H54 (cell line): ENCODE results near the gene FBXO45.
"Not testable (repeated sequence)": the region's sequence is repeated elsewhere in the genome, so short reads cannot be mapped to it uniquely, and the experiment has no call there.

Experiments
- DNase-seq: peaks from one replicate; pipeline ENCODE4 v3.0.0; 2011; ENCODE audit warnings: low spot score, mixed read lengths; ENCODE audit not compliant: insufficient read length
- FAIRE-seq: peaks from 3 replicates; lab custom pipeline; 2011; peaks lifted over from hg19 to GRCh38; lab: Jason Lieb, UNC
- POLR2A ChIP-seq: IDR thresholded peaks from 2 replicates; pipeline ENCODE4 v1.6.1; 2011; ENCODE audit warnings: low read depth, mild to moderate bottlenecking, low read length

Gene FBXO45

DNA sequence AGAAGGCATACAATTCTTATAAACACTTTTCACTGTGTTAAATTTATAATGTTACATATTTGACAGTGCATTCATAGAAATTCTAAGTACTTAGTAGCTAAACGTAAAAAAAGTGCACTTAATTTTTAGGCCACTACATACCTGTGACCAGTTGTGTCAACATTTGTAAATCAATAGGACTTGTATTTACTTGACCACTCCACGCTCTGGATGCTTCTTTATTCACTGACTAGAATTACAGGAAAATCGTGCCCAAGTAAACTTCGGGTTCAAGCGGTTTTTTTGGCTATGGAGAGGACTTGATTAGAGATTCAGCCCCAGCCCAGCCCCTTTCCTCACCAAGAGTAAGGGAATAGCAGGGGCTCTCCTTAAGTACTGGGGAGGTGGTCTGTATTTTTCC, 21.9 kb upstream of the FBXO45 start:
- DNase-seq (no peak), FAIRE-seq (no peak)
- TF ChIP-seq POLR2A = no peak

DNA sequence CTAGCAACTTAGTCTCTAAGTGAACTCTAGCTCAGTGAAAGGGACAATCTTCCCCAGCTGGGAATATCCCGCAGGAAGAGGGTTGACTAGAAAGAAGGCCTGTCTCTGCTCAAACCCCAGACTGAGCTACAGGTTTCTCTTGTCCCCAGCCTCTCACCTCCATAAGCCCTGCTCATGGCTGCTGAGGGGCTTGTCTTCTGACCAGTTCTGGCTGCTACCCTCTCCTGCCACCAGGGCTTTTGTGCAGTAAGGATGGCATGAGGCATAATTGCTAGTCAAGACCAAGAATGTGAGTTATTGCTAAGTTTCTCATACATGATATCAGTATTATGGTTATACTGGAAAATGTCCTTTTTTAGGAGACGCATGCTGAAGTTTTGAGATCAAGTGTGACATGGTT, 21.4 kb upstream of the FBXO45 start:
- no peak for FAIRE-seq
- DNase-seq = no peak
- TF ChIP-seq POLR2A = no peak

DNA sequence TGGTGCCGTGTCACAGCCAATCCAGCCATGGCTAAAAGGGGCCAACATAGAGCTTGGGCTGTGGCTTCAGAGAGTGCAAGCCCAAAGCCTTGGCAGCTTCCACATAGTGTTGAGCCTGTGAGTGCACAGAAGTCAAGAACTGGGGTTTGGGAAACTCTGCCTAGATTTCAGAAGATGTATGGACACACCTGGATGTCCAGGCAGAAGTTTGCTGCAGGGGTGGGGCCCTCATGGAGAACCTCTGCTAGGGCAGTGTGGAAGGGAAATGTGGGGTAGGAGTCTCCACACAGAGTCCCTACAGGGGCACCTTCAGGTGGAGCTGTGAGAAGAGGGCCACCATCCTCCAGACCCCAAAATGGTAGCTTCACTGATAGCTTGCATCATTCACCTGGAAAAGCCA, 19.1 kb upstream of the FBXO45 start:
- not testable (repeated sequence) for FAIRE-seq, DNase-seq

DNA sequence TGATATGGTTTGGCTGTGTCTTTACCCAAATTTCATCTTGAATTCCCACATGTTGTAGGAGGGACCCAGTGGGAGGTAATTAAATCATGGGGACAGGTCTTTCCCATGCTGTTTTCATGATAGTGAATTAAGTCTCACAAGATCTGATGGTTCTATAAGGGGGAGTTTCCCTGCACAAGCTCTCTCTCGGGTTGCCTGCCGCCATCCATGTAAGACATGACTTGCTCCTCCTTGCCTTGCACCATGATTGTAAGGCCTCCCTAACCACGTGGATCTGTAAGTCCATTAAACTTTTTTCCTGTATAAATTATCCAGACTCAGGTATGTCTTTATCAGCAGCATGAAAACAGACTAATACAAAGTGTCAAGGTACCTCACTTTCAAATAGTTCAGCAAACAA, 18.3 kb upstream of the FBXO45 start:
- not testable (repeated sequence) for DNase-seq, FAIRE-seq

DNA sequence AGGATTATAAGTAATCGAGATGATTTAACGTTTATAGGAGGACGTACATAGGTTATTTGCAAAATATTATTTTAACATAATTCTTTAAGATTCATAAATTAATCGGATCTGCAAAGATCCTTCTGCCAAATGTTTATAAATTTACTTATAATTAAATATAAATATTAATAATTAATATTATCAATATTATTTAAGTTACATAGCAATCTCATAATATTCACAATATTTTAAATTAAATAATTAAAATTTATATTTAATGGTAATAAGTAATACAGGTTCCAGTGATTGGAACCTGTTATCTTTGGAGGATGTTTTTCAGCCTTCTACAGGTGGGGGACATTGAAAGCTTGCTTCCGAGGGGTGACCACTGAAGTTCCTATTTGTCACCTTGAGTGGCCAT, 16.2 kb upstream of the FBXO45 start:
- no peak for FAIRE-seq
- no peak for DNase-seq
- no peak for TF ChIP-seq POLR2A

DNA sequence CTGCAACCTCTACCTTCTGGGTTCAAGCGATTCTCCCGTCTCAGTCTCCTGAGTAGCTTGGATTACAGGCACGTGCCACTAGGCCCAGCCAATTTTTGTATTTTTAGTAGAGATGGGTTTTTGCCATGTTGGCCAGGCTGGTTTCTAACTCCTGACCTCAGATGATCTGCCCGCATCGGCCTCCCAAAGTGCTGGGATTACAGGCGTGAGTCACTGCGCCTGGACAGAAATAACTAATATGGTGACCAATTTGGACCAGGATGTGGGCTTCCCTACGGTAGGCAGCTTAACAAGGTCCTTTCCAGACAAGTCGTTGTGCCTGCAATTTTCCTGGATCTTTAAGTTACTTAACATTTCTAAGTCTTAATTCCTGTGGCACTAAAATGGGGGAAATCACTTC, 14.9 kb upstream of the FBXO45 start:
- FAIRE-seq = no peak
- TF ChIP-seq POLR2A = no peak
- DNase-seq = no peak

DNA sequence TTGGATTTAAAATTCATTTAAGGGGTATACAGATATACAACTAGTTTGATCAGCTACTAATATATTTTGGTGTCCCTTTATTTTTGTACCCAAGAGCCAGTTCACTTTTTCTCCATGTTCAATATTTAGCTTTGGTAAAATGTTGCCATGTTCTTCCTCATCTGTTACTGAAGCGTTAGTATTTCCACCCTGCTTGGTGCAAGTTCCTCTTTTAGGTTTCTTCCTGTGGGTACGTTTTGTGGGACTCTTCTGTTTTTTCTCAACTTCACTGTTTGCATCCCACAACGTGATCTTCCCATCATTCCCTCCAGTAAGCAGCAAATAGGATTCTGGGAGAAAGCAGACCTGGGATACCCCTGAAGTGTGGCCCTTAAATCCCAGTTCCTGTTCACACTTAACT, 14.3 kb upstream of the FBXO45 start:
- DNase-seq (no peak), FAIRE-seq (no peak)

DNA sequence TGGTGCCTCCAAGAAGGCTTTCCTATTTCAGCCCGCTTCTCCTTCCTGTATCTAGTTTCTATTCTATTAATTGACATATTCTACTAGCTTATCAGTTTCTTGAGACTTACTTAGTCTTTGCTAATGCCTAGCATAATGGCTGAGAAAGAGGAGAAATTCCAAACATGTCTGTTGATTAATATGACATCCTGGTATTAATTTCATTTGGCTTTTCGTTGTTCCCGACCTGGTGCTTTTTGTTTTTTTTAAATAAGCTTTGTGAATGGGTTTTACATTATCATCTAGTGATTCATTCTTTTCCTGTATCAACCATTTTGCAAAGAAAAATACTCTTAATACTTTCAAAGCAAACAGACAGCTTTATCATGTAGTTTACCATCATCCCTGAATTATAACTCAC, 13.2 kb upstream of the FBXO45 start:
- TF ChIP-seq POLR2A = no peak
- FAIRE-seq (no peak), DNase-seq (no peak)

More for the DNA sequence above, 14.3 kb upstream of the FBXO45 start:
- no peak for TF ChIP-seq POLR2A

DNA sequence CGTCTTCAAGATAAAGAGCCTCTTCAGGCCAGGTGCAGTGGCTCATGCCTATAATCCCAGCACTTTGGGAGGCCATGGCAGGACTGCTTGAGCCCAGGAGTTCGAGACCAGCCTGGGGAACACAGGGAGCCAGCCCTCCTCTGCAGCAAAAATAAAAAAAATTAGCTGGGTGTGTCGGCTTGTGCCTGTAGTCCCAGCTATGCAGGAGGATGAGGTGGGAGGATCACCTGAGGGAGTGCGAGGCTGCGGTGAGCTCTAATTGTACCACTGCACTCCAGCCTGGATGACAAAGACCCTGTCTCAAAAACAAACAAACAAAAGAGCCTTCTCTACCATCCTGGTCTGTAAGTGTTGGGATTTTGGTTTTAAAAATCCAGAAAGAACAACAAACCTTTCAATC, 11.2 kb upstream of the FBXO45 start:
- DNase-seq = no peak
- TF ChIP-seq POLR2A = no peak
- FAIRE-seq = no peak

DNA sequence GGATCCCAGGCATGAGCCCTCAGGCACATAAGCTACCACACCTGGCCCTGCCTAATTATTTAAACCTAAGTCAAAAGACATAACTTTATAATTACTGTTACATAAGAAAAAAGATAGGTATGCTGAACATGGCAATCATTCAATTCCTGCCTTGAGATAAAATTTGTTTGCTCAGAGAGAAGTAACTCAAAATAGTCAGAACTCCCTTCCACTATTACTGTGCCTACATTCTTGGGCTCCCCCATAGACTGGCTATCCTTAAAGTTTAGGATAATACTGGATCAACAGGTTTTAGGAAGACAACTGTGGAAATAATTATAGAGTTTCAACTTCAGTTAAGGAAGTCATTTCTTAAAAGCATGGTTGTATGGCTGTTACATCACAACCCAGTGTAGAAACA, 10.0 kb upstream of the FBXO45 start:
- DNase-seq (no peak), FAIRE-seq (no peak)
- TF ChIP-seq POLR2A = no peak

DNA sequence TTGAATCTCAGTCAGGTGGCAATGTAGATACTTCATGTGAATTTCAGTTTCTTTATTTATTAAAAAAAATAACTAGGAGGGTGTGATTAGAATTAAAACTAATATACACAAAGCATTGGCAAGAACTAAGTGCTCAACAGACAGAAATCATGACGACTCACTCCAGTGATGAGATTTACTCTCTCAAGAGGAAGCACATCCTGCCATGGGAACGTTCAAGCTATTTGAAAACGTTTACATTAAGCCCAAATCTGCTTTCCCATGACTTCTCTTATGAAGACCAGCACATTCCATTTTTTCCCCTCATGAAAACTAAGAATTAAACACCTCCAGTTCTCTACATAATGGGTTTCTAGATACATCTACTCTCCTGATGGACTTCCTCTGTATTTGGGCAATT, 8.6 kb upstream of the FBXO45 start:
- no peak for FAIRE-seq

DNA sequence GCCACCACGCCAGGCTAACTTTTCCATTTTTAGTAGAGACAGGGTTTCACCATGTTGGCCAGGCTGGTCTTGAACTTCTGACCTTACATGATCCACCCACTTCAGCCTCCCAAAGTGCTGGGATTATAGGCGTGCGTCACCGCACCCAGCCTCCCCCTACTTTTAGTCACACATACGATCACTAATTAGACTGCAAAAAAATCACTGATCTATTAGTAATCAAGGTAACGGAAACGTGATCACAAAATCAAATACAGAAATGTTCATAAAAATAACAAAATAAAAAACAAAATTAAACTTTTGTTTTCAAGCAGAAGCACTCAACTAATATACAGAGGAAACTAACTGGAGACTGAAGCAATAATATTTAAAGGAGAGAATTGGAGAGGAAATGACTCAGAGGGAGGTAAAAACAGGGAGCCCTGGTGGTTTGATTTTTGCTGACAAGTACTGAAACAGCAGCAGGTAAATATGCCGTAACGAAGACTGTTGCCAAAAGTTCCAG, 4.7 kb upstream of the FBXO45 start:
- FAIRE-seq (peak; percentile 91), DNase-seq (peak; percentile 89)
- no peak for TF ChIP-seq POLR2A

More for the DNA sequence above, 8.6 kb upstream of the FBXO45 start:
- no peak for DNase-seq
- no peak for TF ChIP-seq POLR2A

DNA sequence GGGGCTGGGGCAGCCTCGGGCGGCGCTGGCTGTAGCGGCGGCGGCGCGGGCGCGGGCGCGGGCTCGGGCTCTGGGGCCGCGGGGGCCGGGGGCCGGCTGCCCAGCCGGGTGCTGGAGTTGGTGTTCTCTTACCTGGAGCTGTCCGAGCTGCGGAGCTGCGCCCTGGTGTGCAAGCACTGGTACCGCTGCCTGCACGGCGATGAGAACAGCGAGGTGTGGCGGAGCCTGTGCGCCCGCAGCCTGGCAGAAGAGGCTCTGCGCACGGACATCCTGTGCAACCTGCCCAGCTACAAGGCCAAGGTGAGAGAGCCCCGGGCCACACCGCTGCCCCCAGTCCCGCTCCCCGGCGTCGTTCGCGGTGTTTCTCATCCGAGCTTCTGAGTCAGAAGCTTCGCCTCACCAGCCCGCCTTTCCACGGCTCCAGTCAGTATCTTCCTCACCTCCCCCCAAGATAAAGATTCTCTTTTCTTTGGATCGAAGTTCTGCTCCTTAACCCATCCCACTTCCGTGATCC, 600 bp downstream of the FBXO45 start:
- peak; percentile 73 for DNase-seq

DNA sequence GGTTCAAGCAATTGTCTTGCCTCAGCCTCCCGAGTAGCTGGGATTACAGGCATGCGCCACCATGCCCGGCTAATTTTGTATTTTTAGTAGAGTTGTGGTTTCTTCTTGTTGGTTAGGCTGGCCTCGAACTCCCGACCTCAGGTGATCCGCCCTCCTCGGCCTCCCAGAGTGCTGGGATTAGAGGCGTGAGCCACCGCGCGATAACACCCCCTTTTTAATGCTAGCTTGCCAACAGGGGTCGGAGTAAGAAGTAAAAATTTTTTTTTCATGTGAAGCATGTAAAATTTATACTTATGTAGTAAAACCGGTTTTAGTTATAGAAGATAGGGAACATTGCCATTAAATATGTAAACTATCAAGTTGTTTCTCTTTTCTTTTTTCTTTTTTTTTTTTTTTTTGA, 1.9 kb downstream of the FBXO45 start:
- FAIRE-seq, DNase-seq: not testable (repeated sequence)

More for the DNA sequence above, 600 bp downstream of the FBXO45 start:
- TF ChIP-seq POLR2A = no peak
- no peak for FAIRE-seq

DNA sequence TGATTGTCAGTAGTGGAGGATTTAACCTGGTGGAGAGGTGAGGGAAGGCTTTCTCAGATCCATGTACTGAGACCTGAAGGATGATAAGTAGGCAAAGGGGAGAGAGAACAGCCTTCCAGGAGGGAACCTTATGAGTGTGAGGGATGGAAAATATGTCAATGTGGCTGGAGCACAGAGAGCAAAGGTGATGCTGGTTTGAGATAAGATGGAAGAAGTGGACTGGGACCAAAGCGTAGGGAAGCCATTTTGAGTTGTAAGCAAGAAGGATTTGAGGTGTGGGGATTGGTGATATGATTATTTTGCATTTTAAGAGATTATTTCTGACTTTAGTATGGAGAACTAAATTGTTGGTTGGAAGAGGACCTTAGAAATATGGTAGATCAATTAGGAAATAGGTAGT, 3.9 kb downstream of the FBXO45 start:
- FAIRE-seq = no peak
- TF ChIP-seq POLR2A = no peak
- no peak for DNase-seq
